A673 (cell line): ENCODE measurements around the gene KCNN1. TPM values are rescaled to one million over a fixed set of nuclear protein-coding genes. Genes with fewer than 3 reads are reported as not detected.

Experiments used
- BruUV-seq: library from RNA; stranded (reverse); fragments of 400-500 nt; replicated peaks from 2 replicates; lab custom pipeline; 2021; lab: Mats Ljungman, UMichigan
- CTCF ChIA-PET: fragments of 300-600 bp; sonication (Branson Sonifier 250); formaldehyde crosslinking; loops from one replicate; lab custom pipeline; 2022; ENCODE audit warnings: antibody characterized with exemption; lab: Charles Lee
- POLR2A ChIA-PET: fragments of 300-600 bp; sonication (Branson Sonifier 250); formaldehyde crosslinking; loops from one replicate; lab custom pipeline; 2022; ENCODE audit warnings: antibody characterized with exemption; ENCODE audit not compliant: low non-redundant PET; lab: Charles Lee
- DNase-seq: peaks from one replicate; pipeline ENCODE4 v3.0.0-alpha.2; 2015; ENCODE audit warnings: low spot score
- H3K27ac ChIP-seq: fragments of 200-600 bp; sonication (generic); 2 replicates; pipeline ENCODE4 v1.5.1; 2016; ENCODE audit warnings: mixed run types, low read depth, mild to moderate bottlenecking, mixed read lengths, antibody characterized with exemption, low read length; ENCODE audit not compliant: poor library complexity, severe bottlenecking
- H3K27me3 ChIP-seq: fragments of 200-600 bp; sonication (generic); replicated peaks from 2 replicates; pipeline ENCODE4 v1.6.1; 2017; ENCODE audit warnings: mixed run types, low read depth, mild to moderate bottlenecking, mixed read lengths, antibody characterized with exemption, low read length; ENCODE audit not compliant: insufficient read depth, poor library complexity
- H3K36me3 ChIP-seq: fragments of 200-600 bp; sonication (generic); 2 replicates; pipeline ENCODE4 v1.6.1; 2016; ENCODE audit warnings: mixed run types, mild to moderate bottlenecking, mixed read lengths, antibody characterized with exemption, low read length; ENCODE audit not compliant: insufficient read depth, poor library complexity, severe bottlenecking
- H3K4me1 ChIP-seq: fragments of 200-600 bp; sonication (generic); 2 replicates; pipeline ENCODE4 v1.6.1; 2017; ENCODE audit warnings: mixed run types, mild to moderate bottlenecking, mixed read lengths, antibody characterized with exemption, low read length; ENCODE audit not compliant: insufficient read depth, poor library complexity, severe bottlenecking
- H3K4me3 ChIP-seq: fragments of 200-600 bp; sonication (generic); 2 replicates; pipeline ENCODE4 v1.5.1; 2016; ENCODE audit warnings: low read depth, mixed run types, mild to moderate bottlenecking, mixed read lengths, low read length; ENCODE audit not compliant: poor library complexity, severe bottlenecking
- H3K9me3 ChIP-seq: fragments of 200-600 bp; sonication (generic); 2 replicates; pipeline ENCODE4 v1.6.1; 2016; ENCODE audit warnings: mixed run types, low read depth, mild to moderate bottlenecking, mixed read lengths, antibody characterized with exemption, low read length; ENCODE audit not compliant: poor library complexity, severe bottlenecking
- CTCF ChIP-seq: fragments of 300-800, 200-600 bp; sonication (generic); conservative IDR thresholded peaks from 2 replicates; pipeline ENCODE4 v1.5.1; 2017; ENCODE audit warnings: low read depth, mild to moderate bottlenecking, antibody characterized with exemption, low read length, moderate library complexity, mixed read lengths
- EZH2 ChIP-seq: fragments of 200-600 bp; sonication (generic); IDR thresholded peaks from 2 replicates; pipeline ENCODE4 v1.6.1; 2017; ENCODE audit warnings: borderline replicate concordance, low read depth, mild to moderate bottlenecking, mixed read lengths, antibody characterized with exemption, low read length; ENCODE audit not compliant: poor library complexity, severe bottlenecking
- intact Hi-C: fragments of 100-400 bp; cut with micrococcal nuclease; formaldehyde crosslinking; loops from one replicate; pipeline ENCODE4 v1.10.0; 2022; ENCODE audit not compliant: unreplicated experiment
- total RNA-seq: library from RNA; stranded (reverse); gene quantifications from 2 replicates; pipeline ENCODE4 v1.2.3, GENCODE V29; 2021

Gene KCNN1
- total RNA-seq, 1 experiment from 2014 or later: 81.2 TPM

GRCh38 chr19:17951990-17952976 is 14.6 kb upstream of the KCNN1 start:
- CTCF ChIA-PET: interaction anchor here (0.5 kb wide), 1 partner anchor 106 kb away, joined by 4 read pairs; no protein-coding TSS in a partner anchor
- Histone ChIP-seq H3K4me3 (peak overlapping the region; percentile 68), H3K27me3 (no peaks in the 10 kb centered on the region), H3K27ac (peak overlapping the region; percentile 78), H3K36me3 (no peaks in the 10 kb centered on the region), H3K9me3 (no peaks in the 10 kb centered on the region), H3K4me1 (peaks cover 53% of the 10 kb centered on the region)
- TF ChIP-seq EZH2: no peak
- no peak for TF ChIP-seq CTCF
- DNase-seq: no peak
- POLR2A ChIA-PET: no interaction called here
- BruUV-seq: TSS peak; percentile 24
- intact Hi-C loops: no loop called here

GRCh38 chr19:17953316-17953801 is 13.5 kb upstream of the KCNN1 start:
- ChIA-PET CTCF (no interaction called here), POLR2A (no interaction called here)
- Histone ChIP-seq H3K9me3 (no peaks in the 10 kb centered on the region), H3K36me3 (no peaks in the 10 kb centered on the region), H3K27ac (peak overlapping the region; percentile 78), H3K27me3 (no peaks in the 10 kb centered on the region), H3K4me3 (peak overlapping the region; percentile 68), H3K4me1 (peaks cover 50% of the 10 kb centered on the region)
- no peak for DNase-seq
- no TSS peak for BruUV-seq
- intact Hi-C loops: no loop called here
- no peak for TF ChIP-seq EZH2
- TF ChIP-seq CTCF: no peak

- H3K4me3 ChIP-seq: peak overlapping the region; percentile 68
- DNase-seq: peak; percentile 59
- POLR2A ChIA-PET: no interaction called here
- no peaks in the 10 kb centered on the region for H3K27me3 ChIP-seq
- CTCF ChIA-PET: no interaction called here
- H3K9me3 ChIP-seq: no peaks in the 10 kb centered on the region
- TF ChIP-seq CTCF (no peak), EZH2 (no peak)
- intact Hi-C loops: no loop called here
- peaks cover 45% of the 10 kb centered on the region for H3K4me1 ChIP-seq
- BruUV-seq: no TSS peak
- H3K27ac ChIP-seq: no peak overlapping the region
- no peaks in the 10 kb centered on the region for H3K36me3 ChIP-seq
Measured at GRCh38 chr19:17953869-17954268, 13.0 kb upstream of the KCNN1 start.
